Coronary artery (tissue), 2 donors: ENCODE results near the gene TMC8.
"Not testable (repeated sequence)": the region's sequence is repeated elsewhere in the genome, so short reads cannot be mapped to it uniquely, and the experiment has no call there.

Experiments
- DNase-seq: peaks from one replicate; pipeline ENCODE4 v3.0.0-alpha.2; 2017; ENCODE audit warnings: low spot score
- H3K27ac ChIP-seq, 2 donors: fragments of 200-600 bp; sonication (generic); one replicate each; pipeline ENCODE4 v1.5.1; 2016 to 2019
- H3K4me3 ChIP-seq: fragments of 200-600 bp; sonication (generic); 2 replicates; pipeline ENCODE4 v1.5.1; 2016; ENCODE audit warnings: mild to moderate bottlenecking, moderate library complexity
- CTCF ChIP-seq: fragments of 200-600 bp; sonication (generic); IDR thresholded peaks from one replicate; pipeline ENCODE4 v1.5.1; 2019; ENCODE audit warnings: antibody characterized with exemption

The TMC8 gene

GRCh38 chr17:78138204-78139060 is 7.9 kb downstream of the TMC8 start:
- peak; percentile 71 for DNase-seq
- Histone ChIP-seq H3K27ac (no peak overlapping the region), H3K4me3 (no peak overlapping the region)
- no peak for TF ChIP-seq CTCF

GRCh38 chr17:78139861-78140168 is 9.2 kb downstream of the TMC8 start:
- not testable (repeated sequence) for DNase-seq, H3K27ac ChIP-seq, H3K4me3 ChIP-seq

- Histone ChIP-seq H3K27ac (peak overlapping the region in 1 of 2 donors; percentile 2), H3K4me3 (peak overlapping the region; percentile 14)
- no peak for TF ChIP-seq CTCF
Observed at GRCh38 chr17:78140169-78141051, 9.8 kb downstream of the TMC8 start.

GRCh38 chr17:78141437-78142118 is 11.0 kb downstream of the TMC8 start:
- Histone ChIP-seq H3K4me3 (no peak overlapping the region), H3K27ac (no peak overlapping the region)
- peak; percentile 69 for DNase-seq
- no peak for TF ChIP-seq CTCF

More at GRCh38 chr17:78140169-78141051, 9.8 kb downstream of the TMC8 start:
- DNase-seq = peak; percentile 83

- Histone ChIP-seq H3K27ac (no peak overlapping the region), H3K4me3 (no peak overlapping the region)
- no peak for TF ChIP-seq CTCF
- DNase-seq = peak; percentile 62
Observed at GRCh38 chr17:78142119-78142861, 11.7 kb downstream of the TMC8 start.

- TF ChIP-seq CTCF = no peak
- Histone ChIP-seq H3K27ac (peak overlapping the region in 1 of 2 donors; percentile 83), H3K4me3 (no peak overlapping the region)
- DNase-seq = no peak
Observed at GRCh38 chr17:78143214-78144146, 12.9 kb downstream of the TMC8 start.
